NCI-H526 treated with DMSO at 0.1 percent for 48 hours (cell line): ENCODE results near the gene DOK3.
"Not testable (repeated sequence)": the region's sequence is repeated elsewhere in the genome, so short reads cannot be mapped to it uniquely, and the experiment has no call there.

ENCODE experiments used
- DNase-seq: peaks from one replicate; lab custom pipeline; 2025; lab: John Stamatoyannopoulos, UW

Gene DOK3

GRCh38 chr5:177497292-177498012 lies 12.2 kb downstream of the DOK3 start, which contains the start of gene PDLIM7:
TSS of gene PDLIM7 (minus strand) at chr5:177497604. CDS start at chr5:177496512, 1,092 bp downstream.
- peak; percentile 87 for DNase-seq

- DNase-seq = peak; percentile 29
Measured at GRCh38 chr5:177496727-177497291, 12.8 kb downstream of the DOK3 start.

- no peak for DNase-seq
Measured at GRCh38 chr5:177496070-177496726, 13.4 kb downstream of the DOK3 start.

GRCh38 chr5:177495243-177496060 lies 14.2 kb downstream of the DOK3 start:
- DNase-seq = no peak

GRCh38 chr5:177494346-177495195 lies 15.1 kb downstream of the DOK3 start:
- DNase-seq = no peak

- no peak for DNase-seq
Measured at GRCh38 chr5:177493795-177494345, 15.8 kb downstream of the DOK3 start.

GRCh38 chr5:177492841-177493240 lies 16.8 kb downstream of the DOK3 start:
- DNase-seq = no peak

GRCh38 chr5:177491983-177492746 lies 17.5 kb downstream of the DOK3 start:
- DNase-seq = no peak

- no peak for DNase-seq
Measured at GRCh38 chr5:177491429-177491945, 18.1 kb downstream of the DOK3 start.

- no peak for DNase-seq
Measured at GRCh38 chr5:177490992-177491391, 18.6 kb downstream of the DOK3 start.

- DNase-seq = no peak
Measured at GRCh38 chr5:177490311-177490991, 19.2 kb downstream of the DOK3 start.

GRCh38 chr5:177489119-177489716 lies 20.4 kb downstream of the DOK3 start:
- DNase-seq = no peak

GRCh38 chr5:177487975-177488374 lies 21.7 kb downstream of the DOK3 start:
- no peak for DNase-seq

- DNase-seq = no peak
Measured at GRCh38 chr5:177487144-177487543, 22.5 kb downstream of the DOK3 start.

GRCh38 chr5:177486256-177486655 lies 23.4 kb downstream of the DOK3 start:
- DNase-seq = no peak

- DNase-seq = not testable (repeated sequence)
Measured at GRCh38 chr5:177485753-177486152, 23.9 kb downstream of the DOK3 start.

GRCh38 chr5:177484902-177485549 lies 24.6 kb downstream of the DOK3 start:
- no peak for DNase-seq
